DOHH2 (cell line): ENCODE results near the gene KLHL30.

Experiments
- H3F3A ChIP-seq: fragments of 200-600 bp; sonication (generic), shearing (Covaris generic); 2 replicates; pipeline ENCODE4 v1.6.0; 2016; ENCODE audit warnings: antibody characterized with exemption, mild to moderate bottlenecking; ENCODE audit not compliant: control insufficient read depth, insufficient read depth
- H3K27ac ChIP-seq: fragments of 200-600 bp; sonication (generic); 2 replicates; pipeline ENCODE4 v1.5.1; 2014; ENCODE audit warnings: low read depth, mild to moderate bottlenecking, low read length, moderate library complexity
- H3K27me3 ChIP-seq: fragments of 200-600 bp; sonication (generic); 2 replicates; pipeline ENCODE4 v1.6.1; 2014; ENCODE audit warnings: mild to moderate bottlenecking, low read length, mixed read lengths; ENCODE audit not compliant: control insufficient read depth
- H3K36me3 ChIP-seq: fragments of 200-600 bp; sonication (generic); 2 replicates; pipeline ENCODE4 v1.6.1; 2014; ENCODE audit warnings: mild to moderate bottlenecking, low read length, moderate library complexity, mixed read lengths; ENCODE audit not compliant: control insufficient read depth
- H3K4me1 ChIP-seq: fragments of 200-600 bp; sonication (generic); 2 replicates; pipeline ENCODE4 v1.6.1; 2014; ENCODE audit warnings: mild to moderate bottlenecking, low read length, mixed read lengths; ENCODE audit not compliant: control insufficient read depth
- H3K4me2 ChIP-seq: fragments of 200-600 bp; sonication (generic); 2 replicates; pipeline ENCODE4 v1.6.0; 2014; ENCODE audit warnings: mild to moderate bottlenecking, low read length, moderate library complexity
- H3K4me3 ChIP-seq: fragments of 200-600 bp; sonication (generic); 2 replicates; pipeline ENCODE4 v1.5.1; 2014; ENCODE audit warnings: mild to moderate bottlenecking, low read length, mixed read lengths
- H3K79me2 ChIP-seq: fragments of 200-600 bp; sonication (generic); 2 replicates; pipeline ENCODE4 v1.6.1; 2014; ENCODE audit warnings: mild to moderate bottlenecking, low read length, mixed read lengths; ENCODE audit not compliant: control insufficient read depth
- H3K9me2 ChIP-seq: fragments of 200-600 bp; sonication (generic); replicated peaks from 2 replicates; pipeline ENCODE4 v1.6.1; 2014; ENCODE audit warnings: mild to moderate bottlenecking, low read length, mixed read lengths; ENCODE audit not compliant: control insufficient read depth
- H3K9me3 ChIP-seq: fragments of 200-600 bp; sonication (generic); 2 replicates; pipeline ENCODE4 v1.6.1; 2014; ENCODE audit warnings: antibody characterized with exemption, low read length, mixed read lengths; ENCODE audit not compliant: control insufficient read depth, insufficient read depth
- H4K20me1 ChIP-seq: fragments of 200-600 bp; sonication (generic); 2 replicates; pipeline ENCODE4 v1.6.0; 2014; ENCODE audit warnings: low read depth, mild to moderate bottlenecking, antibody characterized with exemption, low read length, moderate library complexity; ENCODE audit not compliant: control insufficient read depth, insufficient read depth
- CTCF ChIP-seq: fragments of 200-600 bp; sonication (generic); IDR thresholded peaks from one replicate; pipeline ENCODE4 v1.5.1; 2014; ENCODE audit warnings: antibody characterized with exemption, mild to moderate bottlenecking, low read depth, low read length; ENCODE audit not compliant: poor library complexity, severe bottlenecking
- EZH2phosphoT487 ChIP-seq: fragments of 200-600 bp; sonication (generic); IDR thresholded peaks from 2 replicates; pipeline ENCODE4 v1.6.1; 2017; ENCODE audit warnings: borderline replicate concordance, mild to moderate bottlenecking, antibody characterized with exemption, low read length, moderate library complexity, mixed read lengths

Gene KLHL30

GRCh38 chr2:238171575-238172187 lies 33.2 kb downstream of the KLHL30 start:
- Histone ChIP-seq H3K4me2 (no peak overlapping the region), H3K36me3 (peaks cover 75% of the 10 kb centered on the region), H3K4me1 (no peaks in the 10 kb centered on the region), H3F3A (peaks cover 14% of the 10 kb centered on the region; the same call in 1 of the 2 replicates), H3K79me2 (no peaks in the 10 kb centered on the region), H3K9me2 (no peaks in the 10 kb centered on the region), H3K27me3 (no peaks in the 10 kb centered on the region), H3K9me3 (no peaks in the 10 kb centered on the region), H3K4me3 (no peak overlapping the region), H3K27ac (no peak overlapping the region), H4K20me1 (no peaks in the 10 kb centered on the region)
- TF ChIP-seq EZH2phosphoT487 (no peak), CTCF (no peak)

GRCh38 chr2:238172439-238172838 lies 34.0 kb downstream of the KLHL30 start:
- Histone ChIP-seq H3K9me2 (no peaks in the 10 kb centered on the region), H3K27me3 (no peaks in the 10 kb centered on the region), H3K4me1 (no peaks in the 10 kb centered on the region), H3K79me2 (no peaks in the 10 kb centered on the region), H3K9me3 (no peaks in the 10 kb centered on the region), H3F3A (peaks cover 14% of the 10 kb centered on the region; the same call in 1 of the 2 replicates), H3K4me2 (no peak overlapping the region), H4K20me1 (no peaks in the 10 kb centered on the region), H3K36me3 (peaks cover 83% of the 10 kb centered on the region), H3K27ac (no peak overlapping the region), H3K4me3 (no peak overlapping the region)
- TF ChIP-seq EZH2phosphoT487 (no peak), CTCF (no peak)

GRCh38 chr2:238173692-238174091 lies 35.2 kb downstream of the KLHL30 start:
- H3F3A ChIP-seq, result peaks cover 14% of the 10 kb centered on the region; the same call in 1 of the 2 replicates
- H3K4me2 ChIP-seq, result no peak overlapping the region
- H3K36me3 ChIP-seq, result peaks cover 89% of the 10 kb centered on the region
- H3K9me2 ChIP-seq, result no peaks in the 10 kb centered on the region
- no peaks in the 10 kb centered on the region for H3K4me1 ChIP-seq
- TF ChIP-seq CTCF (peak; percentile 49), EZH2phosphoT487 (no peak)
- H3K79me2 ChIP-seq, result no peaks in the 10 kb centered on the region
- H3K27me3 ChIP-seq, result no peaks in the 10 kb centered on the region
- no peaks in the 10 kb centered on the region for H4K20me1 ChIP-seq
- no peak overlapping the region for H3K4me3 ChIP-seq
- no peak overlapping the region for H3K27ac ChIP-seq
- no peaks in the 10 kb centered on the region for H3K9me3 ChIP-seq
